IMR-90 (cell line): Measurements from ENCODE around the gene PRKCSH. TPM values are rescaled to one million over a fixed set of nuclear protein-coding genes. Genes with fewer than 3 reads are reported as not detected.

ENCODE experiments used
- ATAC-seq: fragments of 200-7000 bp; cut with Tn5 transposase; 2 replicates; pipeline ENCODE4 v1.9.1; 2020; ENCODE audit warnings: low read depth, mild to moderate bottlenecking, moderate library complexity
- BruUV-seq: library from RNA; stranded (reverse); fragments of 400-500 nt; replicated peaks from 2 replicates; lab custom pipeline; 2021; lab: Mats Ljungman, UMichigan
- CTCF ChIA-PET: fragments of 300-600 bp; formaldehyde crosslinking; extraction: SDS; loops from one replicate; lab custom pipeline; 2021; ENCODE audit warnings: antibody characterized with exemption; lab: Yijun Ruan, JAX
- POLR2A ChIA-PET: fragments of 300-600 bp; sonication (Branson Sonifier 250); formaldehyde crosslinking; loops from one replicate; lab custom pipeline; 2022; ENCODE audit warnings: antibody characterized with exemption; ENCODE audit not compliant: unreplicated experiment; lab: Charles Lee
- DNase-seq: peaks from one replicate; pipeline ENCODE4 v3.0.0; 2013
- H2AFZ ChIP-seq: replicated peaks from 2 replicates; pipeline ENCODE3; 2013; ENCODE audit warnings: low read length, mild to moderate bottlenecking; ENCODE audit not compliant: poor library complexity
- H2AK5ac ChIP-seq: 2 replicates; pipeline ENCODE4 v1.6.1; 2013; ENCODE audit warnings: low read depth, low read length, inconsistent platforms
- H2AK9ac ChIP-seq: replicated peaks from 2 replicates; pipeline ENCODE3; 2013; ENCODE audit warnings: mild to moderate bottlenecking, low read depth, low read length, moderate library complexity; ENCODE audit not compliant: poor library complexity
- H2BK120ac ChIP-seq: 2 replicates; pipeline ENCODE4 v1.6.1; 2013; ENCODE audit warnings: low read depth, low read length, inconsistent platforms
- H2BK15ac ChIP-seq: 3 replicates; pipeline ENCODE4 v1.6.1; 2013; ENCODE audit warnings: low read depth, low read length, inconsistent platforms
- H2BK20ac ChIP-seq: 2 replicates; pipeline ENCODE4 v1.6.1; 2013; ENCODE audit warnings: low read depth, mild to moderate bottlenecking, inconsistent platforms, low read length, moderate library complexity
- H2BK5ac ChIP-seq: 2 replicates; pipeline ENCODE4 v1.6.1; 2013; ENCODE audit warnings: mild to moderate bottlenecking, low read depth, low read length, inconsistent platforms; ENCODE audit not compliant: poor library complexity, severe bottlenecking
- H3K14ac ChIP-seq: replicated peaks from 2 replicates; pipeline ENCODE4 v1.6.1; 2013; ENCODE audit warnings: low read depth, low read length, inconsistent platforms
- H3K18ac ChIP-seq: 2 replicates; pipeline ENCODE4 v1.6.1; 2013; ENCODE audit warnings: low read depth, low read length, control low read depth
- H3K23ac ChIP-seq: 2 replicates; pipeline ENCODE4 v1.6.1; 2013; ENCODE audit warnings: low read depth, low read length, inconsistent platforms
- H3K27ac ChIP-seq: 2 replicates; pipeline ENCODE4 v1.5.1; 2013; ENCODE audit warnings: mild to moderate bottlenecking, control low read depth, low read length; ENCODE audit not compliant: insufficient read depth
- H3K27me3 ChIP-seq: 2 replicates; pipeline ENCODE4 v1.6.1; 2013; ENCODE audit warnings: low read length; ENCODE audit not compliant: control insufficient read depth, insufficient read depth
- H3K36me3 ChIP-seq: 2 replicates; pipeline ENCODE4 v1.6.1; 2013; ENCODE audit warnings: low read length, mixed read lengths; ENCODE audit not compliant: control insufficient read depth, insufficient read depth
- H3K4ac ChIP-seq: 2 replicates; pipeline ENCODE4 v1.6.1; 2013; ENCODE audit warnings: low read depth, low read length, inconsistent platforms
- H3K4me1 ChIP-seq: 2 replicates; pipeline ENCODE4 v1.6.1; 2013; ENCODE audit warnings: low read length, mixed read lengths; ENCODE audit not compliant: control insufficient read depth, insufficient read depth
- H3K4me2 ChIP-seq: 2 replicates; pipeline ENCODE4 v1.6.1; 2013; ENCODE audit warnings: low read depth, mild to moderate bottlenecking, control low read depth, low read length, moderate library complexity
- H3K4me3 ChIP-seq: 2 replicates; pipeline ENCODE4 v1.5.1; 2013; ENCODE audit warnings: low read depth, mild to moderate bottlenecking, control low read depth, low read length, moderate library complexity; ENCODE audit not compliant: insufficient read depth
- H3K56ac ChIP-seq: 2 replicates; pipeline ENCODE4 v1.6.1; 2013; ENCODE audit warnings: low read length, inconsistent platforms; ENCODE audit not compliant: insufficient read depth; ENCODE audit errors: extremely low read depth
- H3K79me1 ChIP-seq, 2 experiments: 2 replicates each; pipeline ENCODE4 v1.6.1; 2013; ENCODE audit warnings: low read length in 2 of 2, inconsistent platforms in 1 of 2, low read depth in 1 of 2
- H3K9ac ChIP-seq: 2 replicates; pipeline ENCODE4 v1.6.1; 2013; ENCODE audit warnings: low read depth, low read length, control low read depth
- H3K9me1 ChIP-seq: 2 replicates; pipeline ENCODE4 v1.6.1; 2013; ENCODE audit warnings: low read length, inconsistent platforms; ENCODE audit not compliant: insufficient read depth
- H3K9me3 ChIP-seq: 2 replicates; pipeline ENCODE4 v1.6.1; 2013; ENCODE audit warnings: low read length; ENCODE audit not compliant: control insufficient read depth, insufficient read depth
- H4K20me1 ChIP-seq: 2 replicates; pipeline ENCODE4 v1.6.1; 2013; ENCODE audit warnings: low read length, inconsistent platforms; ENCODE audit not compliant: insufficient read depth
- H4K5ac ChIP-seq: 2 replicates; pipeline ENCODE4 v1.6.1; 2013; ENCODE audit warnings: mild to moderate bottlenecking, low read depth, low read length, control low read depth
- H4K8ac ChIP-seq, 2 experiments: 2 replicates each; pipeline ENCODE4 v1.6.1; 2013; ENCODE audit warnings: low read depth in 2 of 2, low read length in 2 of 2, control low read depth in 1 of 2, inconsistent platforms in 1 of 2
- H4K91ac ChIP-seq: 2 replicates; pipeline ENCODE4 v1.6.1; 2013; ENCODE audit warnings: low read depth, low read length, inconsistent platforms; ENCODE audit not compliant: insufficient read depth
- BHLHE40 ChIP-seq: fragments of 150-350 bp; IDR thresholded peaks from 2 replicates; pipeline ENCODE4 v1.6.1; 2016; ENCODE audit warnings: mild to moderate bottlenecking, low read depth, low read length
- CEBPB ChIP-seq: IDR thresholded peaks from 2 replicates; pipeline ENCODE4 v1.6.1; 2012; ENCODE audit warnings: low read depth, low read length, improper control_type of control experiment
- CHD1 ChIP-seq: IDR thresholded peaks from 2 replicates; pipeline ENCODE4 v1.6.1; 2012; ENCODE audit warnings: low read depth, low read length, improper control_type of control experiment
- CTCF ChIP-seq: conservative IDR thresholded peaks from 2 replicates; pipeline ENCODE4 v1.5.1; 2012; ENCODE audit warnings: mild to moderate bottlenecking, low read depth, low read length, improper control_type of control experiment
- ELK1 ChIP-seq: fragments of 150-350 bp; IDR thresholded peaks from 2 replicates; pipeline ENCODE4 v1.6.1; 2016; ENCODE audit warnings: low read depth, mild to moderate bottlenecking, low read length, moderate library complexity, borderline replicate concordance
- NFE2L2 ChIP-seq: fragments of 150-350 bp; IDR thresholded peaks from 2 replicates; pipeline ENCODE4 v1.6.1; 2016; ENCODE audit warnings: low read depth, mild to moderate bottlenecking, low read length
- POLR2A ChIP-seq: IDR thresholded peaks from 2 replicates; pipeline ENCODE4 v1.6.1; 2012; ENCODE audit warnings: mild to moderate bottlenecking, low read depth, low read length
- RAD21 ChIP-seq: IDR thresholded peaks from 2 replicates; pipeline ENCODE4 v1.6.1; 2012; ENCODE audit warnings: low read length, improper control_type of control experiment
- RCOR1 ChIP-seq: IDR thresholded peaks from 2 replicates; pipeline ENCODE4 v1.6.1; 2012; ENCODE audit warnings: mild to moderate bottlenecking, low read length, improper control_type of control experiment; ENCODE audit not compliant: insufficient replicate concordance
- RFX5 ChIP-seq: IDR thresholded peaks from 2 replicates; pipeline ENCODE4 v1.8.0; 2012; ENCODE audit warnings: low read depth, mild to moderate bottlenecking, low read length, moderate library complexity
- WGBS, 2 experiments: methylation state at CpG; one replicate each; pipeline versions ENCODE4 v1.1.5 to v1.1.7; 2013; ENCODE audit warnings: missing lambda C conversion rate in 2 of 2; ENCODE audit not compliant: insufficient read length in 1 of 2; ENCODE audit errors: extremely low coverage in 2 of 2; 5-methylcytosine and 5-hydroxymethylcytosine counted together
- dilution Hi-C: fragments of 300-500 bp; cut with HindIII; formaldehyde crosslinking; loops from one replicate; pipeline ENCODE4 v1.14.3; 2018; ENCODE audit warnings: low sequenced_read_pairs; ENCODE audit not compliant: unreplicated experiment
- in situ Hi-C: fragments of 300-500 bp; cut with MboI; formaldehyde crosslinking; loops from 3 replicates; pipeline ENCODE4 v1.14.3; 2019; ENCODE audit warnings: low sequenced_read_pairs, inconsistent platforms, mixed read lengths
- intact Hi-C: fragments of 100-400 bp; cut with micrococcal nuclease; formaldehyde crosslinking; loops from 2 replicates; pipeline ENCODE4 v1.10.0; 2022
- polyA plus RNA-seq, 3 experiments: library from polyadenylated mRNA; depleted of rRNA; stranded (reverse); fragments of >200 nt; gene quantifications; 2 replicates each; pipeline ENCODE4 v1.2.3, GENCODE V29; 2012; ENCODE audit warnings: low replicate concordance in 1 of 3
- total RNA-seq: library from RNA; depleted of rRNA; stranded (reverse); fragments of >200 nt; gene quantifications from 2 replicates; pipeline ENCODE4 v1.2.3, GENCODE V29; 2012

The PRKCSH gene
- total and polyA plus RNA-seq, 2 of the 4 experiments (the other 2 are of a cell fraction) = 36.0 to 252 TPM

GRCh38 chr19:11423791-11424181 lies 11.6 kb upstream of the PRKCSH start:
- Histone ChIP-seq H4K20me1 (no peaks in the 10 kb centered on the region), H3K4me2 (no peak overlapping the region), H3K36me3 (no peaks in the 10 kb centered on the region), H3K18ac (no peak overlapping the region), H3K79me1 (no peaks in the 10 kb centered on the region), H2AK5ac (no peak overlapping the region), H4K91ac (no peak overlapping the region), H2BK20ac (no peak overlapping the region), H3K14ac (no peak overlapping the region), H3K4me3 (no peak overlapping the region), H3K4ac (no peak overlapping the region), H3K9ac (no peak overlapping the region), H2BK5ac (no peak overlapping the region), H2AK9ac (no peak overlapping the region), H3K4me1 (peaks cover 2% of the 10 kb centered on the region; the same call in 1 of the 2 replicates), H3K56ac (no peak overlapping the region), H4K8ac (no peak overlapping the region), H3K27me3 (peaks cover 37% of the 10 kb centered on the region), H4K5ac (no peak overlapping the region), H2BK120ac (no peak overlapping the region), H3K23ac (no peak overlapping the region; the same call in 1 of the 2 replicates), H3K27ac (no peak overlapping the region), H3K9me3 (no peaks in the 10 kb centered on the region), H2AFZ (peak overlapping the region; percentile 56), H3K9me1 (no peaks in the 10 kb centered on the region), H2BK15ac (no peak overlapping the region)
- BruUV-seq = no TSS peak
- dilution Hi-C loops = no loop called here
- intact Hi-C loops = loop anchor here (5.0 kb wide), 1 partner anchor 41 kb away; the partner anchor contains the start of gene EPOR
- ChIA-PET POLR2A (no interaction called here), CTCF (interaction anchor here (0.8 kb wide), 1 partner anchor 41 kb away, joined by 3 read pairs; no protein-coding TSS in a partner anchor)
- 40% methylated on average over 2 of the region's 22 CpGs; no CpG with 5 or more reads in 1 of the 2 experiments for WGBS, 2 experiments
- no peak for ATAC-seq
- in situ Hi-C loops = no loop called here
- DNase-seq = no peak
- no peak for TF ChIP-seq RCOR1
- TF ChIP-seq POLR2A = no peak
- TF ChIP-seq NFE2L2 = no peak
- TF ChIP-seq CHD1 = no peak
- no peak for TF ChIP-seq BHLHE40
- TF ChIP-seq CTCF = no peak
- TF ChIP-seq CEBPB = no peak
- no peak for TF ChIP-seq RFX5
- TF ChIP-seq ELK1 = no peak
- no peak for TF ChIP-seq RAD21
